ENCODE data around the gene ACBD3. TPM values are rescaled to one million over a fixed set of nuclear protein-coding genes. Genes with fewer than 3 reads are reported as not detected.

Gene ACBD3
- 10 to 100 TPM; 27.6 to 30.3 TPM for total RNA-seq

DNA sequence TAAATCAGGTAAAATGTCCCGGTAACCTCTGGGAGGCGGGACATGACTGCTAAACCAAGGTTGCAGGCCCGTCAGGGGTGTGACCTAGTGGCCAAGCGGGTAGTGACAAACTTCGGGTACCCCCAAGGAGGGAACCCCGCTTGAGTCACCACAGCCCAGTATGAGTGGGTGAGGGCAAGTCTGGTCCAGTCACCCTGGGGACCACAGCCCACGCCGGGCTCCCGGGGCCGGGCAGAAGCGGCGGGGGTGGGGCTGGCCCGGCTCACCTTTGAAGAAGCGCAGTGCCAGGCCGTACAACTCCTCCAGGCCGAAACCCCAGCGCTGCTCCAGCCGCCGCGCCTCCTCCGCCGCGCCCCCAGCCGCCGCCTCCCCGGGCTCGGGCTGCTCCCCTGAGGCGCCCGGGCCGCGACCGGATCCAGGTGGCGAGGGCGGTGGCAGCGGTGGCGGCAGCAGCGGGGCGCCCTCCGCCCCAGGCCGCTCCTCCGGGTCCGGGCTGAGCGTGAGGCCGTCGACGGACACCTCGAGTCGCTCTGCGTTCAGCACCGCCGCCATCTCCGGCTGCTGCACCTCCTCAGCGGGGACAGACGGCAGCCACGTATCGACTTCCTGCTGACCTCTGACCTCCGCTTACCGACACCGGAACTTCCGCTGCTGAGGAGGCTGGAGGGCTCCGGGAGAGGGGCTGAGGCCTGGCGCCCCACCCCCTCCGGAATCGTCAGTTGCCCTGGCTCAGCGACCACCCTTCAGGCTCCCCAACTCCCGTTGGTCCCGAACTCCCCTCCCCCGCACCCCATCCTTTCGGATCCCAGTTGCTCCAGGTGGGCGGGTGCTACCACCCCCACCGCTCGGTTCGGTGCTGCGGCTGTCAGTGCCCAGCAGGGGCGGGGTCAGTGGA lies at the start of gene ACBD3:
Gene ACBD3 (minus strand): TSS at position 618 of the 895 bp plus-strand sequence. CDS start 66 bp downstream, at position 552.
- H3K4me3 Mint-ChIP-seq: peak within 1 kb of the TSS; percentile 100
- DNase-seq (ENCODE audit: low spot score): peak; percentile 89
- H3K4me1 Mint-ChIP-seq (ENCODE audit: low read depth in 2 of 2): peaks cover 25 to 40% of the 10 kb centered on the region in 2 donors
- H3K27ac Mint-ChIP-seq: peak within 1 kb of the TSS; percentile 95 to 96
- H3K27me3 Mint-ChIP-seq: no peaks in the 10 kb centered on the region
- peaks cover 12% of the 10 kb centered on the region for H3K36me3 Mint-ChIP-seq
- no peaks in the 10 kb centered on the region for H3K9me3 Mint-ChIP-seq
- peak; percentile 97 to 98 for ATAC-seq

DNA sequence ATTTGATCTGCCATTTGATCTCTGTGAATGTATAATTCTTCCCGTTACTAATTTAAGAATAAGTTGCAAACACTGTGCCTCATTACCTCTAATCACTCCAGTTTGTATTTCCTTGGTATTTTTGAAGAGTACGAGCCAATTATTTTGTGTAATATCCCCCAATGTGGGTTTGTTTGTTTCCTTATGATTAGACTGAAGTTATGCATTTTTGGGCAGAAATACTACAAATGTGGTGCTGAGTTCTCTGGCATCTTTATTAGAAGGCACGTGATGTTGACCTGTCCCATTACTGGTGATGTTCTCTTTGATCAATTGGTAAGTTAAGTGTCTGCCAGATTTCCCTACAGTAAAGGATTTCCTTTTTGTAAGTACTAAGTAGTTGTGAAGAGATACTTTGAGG lies 47.3 kb upstream of the ACBD3 start:
- no peak overlapping the region for H3K27ac Mint-ChIP-seq
- peaks cover 4% of the 10 kb centered on the region for H3K36me3 Mint-ChIP-seq
- H3K27me3 Mint-ChIP-seq: no peaks in the 10 kb centered on the region
- ATAC-seq (no peak), DNase-seq (ENCODE audit: low spot score) (no peak)
- no peaks in the 10 kb centered on the region for H3K9me3 Mint-ChIP-seq
- H3K4me3 Mint-ChIP-seq: no peak overlapping the region
- no peaks in the 10 kb centered on the region for H3K4me1 Mint-ChIP-seq (ENCODE audit: low read depth in 2 of 2)

DNA sequence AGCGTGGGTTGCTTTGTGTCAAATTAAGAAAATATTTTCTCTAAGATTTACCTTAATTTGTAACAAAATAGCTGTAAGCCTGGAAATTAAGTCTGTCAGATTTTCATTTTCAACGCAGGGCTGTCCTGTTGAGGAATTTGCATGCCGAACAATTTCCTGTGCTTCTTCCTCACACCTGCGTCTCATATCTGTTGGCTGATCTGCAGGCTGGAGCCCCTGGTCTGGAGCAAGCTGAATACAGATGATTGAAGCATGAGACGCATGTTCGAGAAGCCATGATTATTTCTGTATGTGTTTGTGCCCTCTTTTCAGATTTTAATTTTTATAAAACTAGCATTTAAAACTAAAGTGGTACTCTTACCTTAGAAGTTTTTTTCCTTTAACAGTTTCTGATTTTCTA lies 46.8 kb upstream of the ACBD3 start:
- Mint-ChIP-seq H3K27ac (no peak overlapping the region), H3K9me3 (no peaks in the 10 kb centered on the region), H3K4me1 (ENCODE audit: low read depth in 2 of 2) (no peaks in the 10 kb centered on the region), H3K36me3 (peaks cover 4% of the 10 kb centered on the region), H3K4me3 (no peak overlapping the region), H3K27me3 (no peaks in the 10 kb centered on the region)
- ATAC-seq (no peak), DNase-seq (ENCODE audit: low spot score) (no peak)

GRCh38 chr1:226226601-226227000 lies 40.1 kb upstream of the ACBD3 start:
- H3K36me3 Mint-ChIP-seq: no peaks in the 10 kb centered on the region
- no peak overlapping the region for H3K4me3 Mint-ChIP-seq
- no peak overlapping the region for H3K27ac Mint-ChIP-seq
- no peak for ATAC-seq
- DNase-seq (ENCODE audit: low spot score): no peak
- H3K9me3 Mint-ChIP-seq: no peaks in the 10 kb centered on the region
- H3K27me3 Mint-ChIP-seq: peaks cover 12 to 16% of the 10 kb centered on the region in 2 donors
- H3K4me1 Mint-ChIP-seq (ENCODE audit: low read depth in 2 of 2): peaks cover 0 to 4% of the 10 kb centered on the region in 2 donors

GRCh38 chr1:226223786-226224244 lies 37.3 kb upstream of the ACBD3 start:
- peak overlapping the region; percentile 70 for H3K4me3 Mint-ChIP-seq
- ATAC-seq (peak; percentile 60 to 75), DNase-seq (ENCODE audit: low spot score) (no peak)
- no peak overlapping the region for H3K27ac Mint-ChIP-seq
- peaks cover 0 to 4% of the 10 kb centered on the region in 2 donors for H3K4me1 Mint-ChIP-seq (ENCODE audit: low read depth in 2 of 2)
- no peaks in the 10 kb centered on the region for H3K9me3 Mint-ChIP-seq
- H3K36me3 Mint-ChIP-seq: no peaks in the 10 kb centered on the region
- H3K27me3 Mint-ChIP-seq: peaks cover 12 to 16% of the 10 kb centered on the region in 2 donors

DNA sequence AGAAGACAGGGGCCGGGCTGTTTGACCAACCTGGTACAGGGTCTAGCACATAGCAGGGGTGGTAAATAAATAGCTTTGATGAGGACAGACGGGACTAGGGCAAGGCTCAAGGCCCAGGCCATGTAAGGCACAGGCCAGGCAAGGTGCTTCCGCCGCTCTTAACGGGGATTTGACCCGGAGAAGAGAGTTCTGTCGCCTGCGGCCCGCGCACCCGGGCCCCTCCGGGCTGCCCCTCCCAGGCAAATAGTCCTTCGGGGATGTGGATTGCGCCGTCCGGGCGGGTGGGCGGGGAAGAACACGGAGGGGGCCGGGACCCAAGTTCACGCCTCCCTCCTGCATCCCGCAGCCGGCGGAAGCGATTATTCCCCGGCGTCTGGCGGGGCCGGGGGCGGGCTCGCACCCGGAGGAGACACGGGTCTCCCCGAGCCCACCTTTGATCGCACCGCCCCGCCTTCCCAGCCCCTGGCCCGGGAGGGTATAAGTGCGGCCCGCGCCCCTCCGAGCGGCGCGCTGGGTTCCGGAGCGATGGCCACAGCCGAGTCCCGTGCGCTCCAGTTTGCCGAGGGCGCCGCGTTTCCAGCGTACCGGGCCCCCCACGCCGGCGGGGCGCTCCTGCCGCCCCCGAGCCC lies 36.7 kb upstream of the ACBD3 start, which contains the start of gene MIXL1:
Gene MIXL1 (plus strand): TSS at position 508 of the 629 bp plus-strand sequence. CDS start 18 bp downstream, at position 526.
- ATAC-seq: peak; percentile 60 to 62
- Mint-ChIP-seq H3K27ac (no peak within 1 kb of the TSS), H3K4me1 (ENCODE audit: low read depth in 2 of 2) (peaks cover 0 to 4% of the 10 kb centered on the region in 2 donors), H3K36me3 (no peaks in the 10 kb centered on the region), H3K9me3 (no peaks in the 10 kb centered on the region), H3K4me3 (peak within 1 kb of the TSS; percentile 70), H3K27me3 (peaks cover 12 to 16% of the 10 kb centered on the region in 2 donors)
- DNase-seq (ENCODE audit: low spot score): no peak

DNA sequence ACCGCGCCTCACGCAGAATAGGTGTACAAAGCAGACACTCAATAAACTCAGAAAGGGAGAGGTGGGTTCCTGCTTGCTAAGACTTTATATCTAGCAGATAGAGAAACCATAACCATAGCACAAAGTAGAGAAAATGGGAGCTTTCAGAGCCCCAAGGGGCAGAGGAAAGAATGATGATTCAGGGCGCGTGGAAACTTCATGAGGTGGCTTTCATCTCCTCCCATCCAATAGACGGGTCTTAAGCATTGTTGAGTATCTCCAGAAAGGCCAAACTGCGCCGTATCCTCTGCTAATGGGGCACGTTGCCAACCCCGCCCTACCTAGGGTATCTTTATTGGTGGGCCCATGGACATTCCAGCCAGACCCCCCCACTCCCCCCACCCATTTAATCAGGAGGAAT lies 36.1 kb upstream of the ACBD3 start:
- H3K9me3 Mint-ChIP-seq: no peaks in the 10 kb centered on the region
- H3K4me1 Mint-ChIP-seq (ENCODE audit: low read depth in 2 of 2): peaks cover 0 to 4% of the 10 kb centered on the region in 2 donors
- H3K36me3 Mint-ChIP-seq: no peaks in the 10 kb centered on the region
- peaks cover 12 to 16% of the 10 kb centered on the region in 2 donors for H3K27me3 Mint-ChIP-seq
- H3K4me3 Mint-ChIP-seq: peak overlapping the region; percentile 65
- no peak overlapping the region for H3K27ac Mint-ChIP-seq
- DNase-seq (ENCODE audit: low spot score) (no peak), ATAC-seq (no peak)

DNA sequence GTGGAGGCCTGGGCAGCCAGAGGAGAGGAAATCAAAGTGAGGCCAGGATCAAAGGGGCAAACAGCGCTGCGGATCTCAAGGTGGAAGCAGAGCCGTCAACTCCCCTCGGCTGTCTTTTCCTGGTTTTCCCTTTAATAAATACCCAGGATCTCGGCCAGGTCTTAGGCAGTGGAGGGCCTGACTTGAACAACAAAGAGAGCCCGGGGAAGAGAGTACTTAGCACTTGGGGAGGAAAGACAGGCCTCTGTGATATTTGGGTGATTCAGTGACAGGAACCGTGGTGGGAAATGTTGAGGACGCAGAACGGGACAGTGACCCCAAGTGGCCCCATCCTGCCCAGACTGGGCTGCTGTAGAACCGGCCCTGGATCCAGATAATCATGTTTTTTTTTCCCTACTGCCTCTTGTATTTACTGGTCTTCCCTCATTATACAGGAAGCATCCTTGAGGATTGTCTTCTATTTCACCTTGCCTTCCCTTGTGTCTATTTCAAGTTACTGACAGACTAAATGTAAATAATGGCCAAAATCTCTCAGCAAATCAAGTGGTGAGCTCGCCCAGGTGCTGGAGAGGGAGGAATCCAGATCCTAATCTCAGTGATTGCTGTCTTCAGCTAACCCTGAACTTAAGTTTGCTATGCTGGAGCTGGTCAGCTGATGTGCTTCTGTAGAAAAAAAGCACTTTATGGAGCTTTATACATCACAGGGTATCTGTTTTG lies 34.1 kb upstream of the ACBD3 start:
- H3K27ac Mint-ChIP-seq: no peak overlapping the region
- H3K4me1 Mint-ChIP-seq (ENCODE audit: low read depth in 2 of 2): peaks cover 0 to 4% of the 10 kb centered on the region in 2 donors
- no peaks in the 10 kb centered on the region for H3K9me3 Mint-ChIP-seq
- DNase-seq (ENCODE audit: low spot score) (no peak), ATAC-seq (no peak)
- H3K27me3 Mint-ChIP-seq: peaks cover 15 to 21% of the 10 kb centered on the region in 2 donors
- H3K4me3 Mint-ChIP-seq: no peak overlapping the region
- H3K36me3 Mint-ChIP-seq: no peaks in the 10 kb centered on the region

DNA sequence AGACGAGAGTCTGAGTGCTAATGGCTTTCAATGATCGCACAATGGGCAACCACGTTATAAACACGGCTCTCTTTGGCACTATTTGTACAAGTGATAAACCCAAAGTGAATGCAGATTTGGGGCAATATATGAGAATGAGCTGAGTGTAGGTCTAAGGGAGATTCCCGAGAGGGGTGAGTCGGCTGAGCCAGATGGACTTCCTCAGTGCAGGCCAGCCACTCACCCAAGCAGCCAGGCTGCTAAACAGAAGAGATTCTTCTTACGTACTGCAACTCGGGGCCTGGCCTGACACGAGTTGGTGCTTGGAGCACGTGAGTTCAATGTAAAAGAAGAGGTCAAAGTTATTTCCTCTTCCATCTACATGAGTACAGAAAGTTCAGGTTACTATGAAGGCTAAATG lies 30.7 kb upstream of the ACBD3 start:
- Mint-ChIP-seq H3K27me3 (peaks cover 8 to 9% of the 10 kb centered on the region in 2 donors), H3K36me3 (no peaks in the 10 kb centered on the region), H3K4me1 (ENCODE audit: low read depth in 2 of 2) (no peaks in the 10 kb centered on the region), H3K9me3 (no peaks in the 10 kb centered on the region), H3K4me3 (no peak overlapping the region), H3K27ac (no peak overlapping the region)
- ATAC-seq: no peak
- DNase-seq (ENCODE audit: low spot score): no peak

- Mint-ChIP-seq H3K27ac (no peak overlapping the region), H3K4me1 (ENCODE audit: low read depth in 2 of 2) (no peaks in the 10 kb centered on the region), H3K27me3 (peaks cover 4 to 5% of the 10 kb centered on the region in 2 donors), H3K36me3 (no peaks in the 10 kb centered on the region), H3K4me3 (no peak overlapping the region), H3K9me3 (no peaks in the 10 kb centered on the region)
- no peak for ATAC-seq
- no peak for DNase-seq (ENCODE audit: low spot score)
These were observed 29.5 kb upstream of the ACBD3 start for GRCh38 chr1:226216056-226216455.

GRCh38 chr1:226215239-226215638 lies 28.7 kb upstream of the ACBD3 start:
- Mint-ChIP-seq H3K36me3 (no peaks in the 10 kb centered on the region), H3K4me1 (ENCODE audit: low read depth in 2 of 2) (no peaks in the 10 kb centered on the region), H3K27ac (no peak overlapping the region), H3K27me3 (peaks cover 4 to 5% of the 10 kb centered on the region in 2 donors), H3K4me3 (no peak overlapping the region), H3K9me3 (no peaks in the 10 kb centered on the region)
- ATAC-seq (peak; percentile 15 to 21), DNase-seq (ENCODE audit: low spot score) (no peak)

DNA sequence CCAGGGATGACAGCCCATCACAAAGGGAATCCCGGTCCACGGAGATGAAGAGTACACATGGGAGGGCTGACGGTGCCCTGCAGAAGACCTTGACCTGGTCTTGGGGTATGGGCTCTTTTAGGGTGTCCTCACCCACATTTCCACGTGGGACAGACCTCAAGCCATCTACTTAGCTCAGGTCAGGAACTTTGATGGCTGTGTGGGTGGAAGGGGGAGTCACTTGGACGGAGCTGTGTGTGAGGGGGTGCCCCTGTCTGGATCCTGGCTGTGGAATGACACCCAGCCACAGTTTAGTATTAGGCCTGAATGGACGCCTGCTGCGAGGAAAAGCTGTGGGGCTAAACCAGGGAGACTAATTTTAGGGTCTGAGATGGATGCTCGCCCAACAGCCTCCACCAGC lies 26.0 kb upstream of the ACBD3 start:
- H3K27me3 Mint-ChIP-seq: peaks cover 4 to 5% of the 10 kb centered on the region in 2 donors
- H3K36me3 Mint-ChIP-seq: no peaks in the 10 kb centered on the region
- H3K4me3 Mint-ChIP-seq: no peak overlapping the region
- no peaks in the 10 kb centered on the region for H3K4me1 Mint-ChIP-seq (ENCODE audit: low read depth in 2 of 2)
- no peak overlapping the region for H3K27ac Mint-ChIP-seq
- ATAC-seq: peak in 1 of 2 donors; percentile 41
- no peaks in the 10 kb centered on the region for H3K9me3 Mint-ChIP-seq
- no peak for DNase-seq (ENCODE audit: low spot score)

GRCh38 chr1:226211181-226211821 lies 24.8 kb upstream of the ACBD3 start:
- H3K27ac Mint-ChIP-seq: no peak overlapping the region
- no peaks in the 10 kb centered on the region for H3K4me1 Mint-ChIP-seq (ENCODE audit: low read depth in 2 of 2)
- peaks cover 0 to 3% of the 10 kb centered on the region in 2 donors for H3K27me3 Mint-ChIP-seq
- H3K9me3 Mint-ChIP-seq: no peaks in the 10 kb centered on the region
- DNase-seq (ENCODE audit: low spot score): no peak
- no peaks in the 10 kb centered on the region for H3K36me3 Mint-ChIP-seq
- no peak overlapping the region for H3K4me3 Mint-ChIP-seq
- no peak for ATAC-seq

Data from natural killer cell treated with Interleukin-12 subunit alpha and Interleukin-12 subunit beta and Interleukin-15 and Interleukin-18, amount 100 ng/mL, for 72 hours (primary cell).